SK-N-MC (cell line): Measurements from ENCODE around the gene DSCAML1.

ENCODE experiments used
- DNase-seq: peaks from one replicate; pipeline ENCODE4 v3.0.0-alpha.2; 2011; ENCODE audit warnings: low read depth, low spot score
- H3K27ac ChIP-seq: fragments of 200-600 bp; sonication (generic); 2 replicates; pipeline ENCODE4 v1.5.1; 2016; ENCODE audit warnings: mixed run types
- H3K36me3 ChIP-seq: fragments of 200-600 bp; sonication (generic); 2 replicates; pipeline ENCODE4 v1.6.1; 2017; ENCODE audit warnings: antibody characterized with exemption, low read length, mixed read lengths; ENCODE audit not compliant: insufficient read depth
- H3K4me3 ChIP-seq: fragments of 200-600 bp; sonication (generic); 2 replicates; pipeline ENCODE4 v1.5.1; 2016
- H3K9ac ChIP-seq: fragments of 200-600 bp; sonication (generic); 2 replicates; pipeline ENCODE4 v1.8.0; 2017; ENCODE audit warnings: mixed run types, mixed read lengths; ENCODE audit not compliant: insufficient read length
- H3K9me3 ChIP-seq: fragments of 200-600 bp; sonication (generic); 2 replicates; pipeline ENCODE4 v1.6.1; 2017; ENCODE audit warnings: low read depth, mild to moderate bottlenecking, antibody characterized with exemption, low read length, moderate library complexity, mixed read lengths
- EZH2 ChIP-seq: fragments of 200-600 bp; sonication (generic); IDR thresholded peaks from one replicate; pipeline ENCODE4 v1.6.1; 2017; ENCODE audit warnings: antibody characterized with exemption
- FOXP2 ChIP-seq: optimal IDR thresholded peaks from 2 replicates; pipeline ENCODE3; 2011; ENCODE audit warnings: mild to moderate bottlenecking, moderate library complexity; ENCODE audit not compliant: insufficient read depth; ENCODE audit errors: extremely low read length, control extremely low read depth
- POLR2AphosphoS5 ChIP-seq: IDR thresholded peaks from 2 replicates; pipeline ENCODE4 v1.6.1; 2012; ENCODE audit warnings: mild to moderate bottlenecking, low read depth, low read length, borderline replicate concordance

Gene DSCAML1

DNA sequence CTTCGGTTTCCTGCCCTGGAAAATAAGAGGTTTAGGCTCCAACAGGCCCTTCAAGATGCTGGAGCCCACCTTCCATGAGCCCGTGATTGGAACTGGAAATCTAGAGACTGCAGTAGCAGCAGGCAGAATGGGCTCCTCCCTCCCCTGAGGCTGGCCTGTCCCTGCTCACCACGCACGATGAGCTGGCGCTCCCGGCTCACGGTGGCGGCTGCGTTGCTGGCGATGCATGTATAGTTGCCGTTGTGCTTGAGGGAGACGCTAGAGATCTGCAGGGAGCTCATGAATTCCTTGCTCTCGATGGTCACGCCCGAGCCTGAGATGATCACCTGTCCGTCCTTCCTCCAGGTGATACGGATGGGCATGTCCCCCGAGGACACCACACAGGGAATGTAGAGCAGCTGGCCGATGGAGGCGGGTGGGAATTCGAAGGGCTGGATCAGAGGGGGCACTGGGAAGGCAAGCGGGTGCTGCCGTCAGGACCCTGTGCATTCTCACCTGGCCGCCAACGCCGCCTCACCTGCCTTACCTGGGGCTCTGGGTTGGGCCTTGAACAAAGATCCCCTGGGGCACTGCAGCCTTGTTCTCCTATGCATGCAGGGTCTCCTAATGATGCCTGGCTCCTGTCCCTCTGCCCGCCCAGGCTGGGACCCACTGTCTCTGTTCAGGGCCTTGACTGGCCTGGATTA, 291.6 kb downstream of the DSCAML1 start:
- Histone ChIP-seq H3K9ac (no peak overlapping the region), H3K9me3 (no peaks in the 10 kb centered on the region), H3K27ac (no peak overlapping the region), H3K4me3 (no peak overlapping the region), H3K36me3 (no peaks in the 10 kb centered on the region)
- TF ChIP-seq FOXP2 (no peak), POLR2AphosphoS5 (no peak), EZH2 (no peak)
- DNase-seq: no peak

DNA sequence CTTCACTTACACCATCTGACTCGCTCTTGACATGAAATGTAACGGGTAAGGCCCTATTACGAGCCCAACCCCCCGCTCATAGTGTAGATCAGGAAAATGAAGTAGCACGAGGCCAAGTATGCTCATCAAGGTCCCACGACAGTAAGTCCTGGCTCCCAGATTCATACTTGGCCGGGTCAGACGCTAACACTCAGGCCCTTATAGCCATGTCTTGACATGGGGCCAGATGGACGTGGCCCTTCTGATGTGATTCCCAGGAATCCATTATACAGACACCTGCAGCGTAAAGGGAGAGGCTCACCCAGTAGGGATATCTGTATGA, 294.3 kb downstream of the DSCAML1 start:
- H3K27ac ChIP-seq: no peak overlapping the region
- H3K9ac ChIP-seq: no peak overlapping the region
- TF ChIP-seq EZH2: no peak
- no peak for TF ChIP-seq POLR2AphosphoS5
- no peak for TF ChIP-seq FOXP2
- no peaks in the 10 kb centered on the region for H3K9me3 ChIP-seq
- no peaks in the 10 kb centered on the region for H3K36me3 ChIP-seq
- no peak overlapping the region for H3K4me3 ChIP-seq
- DNase-seq: no peak

DNA sequence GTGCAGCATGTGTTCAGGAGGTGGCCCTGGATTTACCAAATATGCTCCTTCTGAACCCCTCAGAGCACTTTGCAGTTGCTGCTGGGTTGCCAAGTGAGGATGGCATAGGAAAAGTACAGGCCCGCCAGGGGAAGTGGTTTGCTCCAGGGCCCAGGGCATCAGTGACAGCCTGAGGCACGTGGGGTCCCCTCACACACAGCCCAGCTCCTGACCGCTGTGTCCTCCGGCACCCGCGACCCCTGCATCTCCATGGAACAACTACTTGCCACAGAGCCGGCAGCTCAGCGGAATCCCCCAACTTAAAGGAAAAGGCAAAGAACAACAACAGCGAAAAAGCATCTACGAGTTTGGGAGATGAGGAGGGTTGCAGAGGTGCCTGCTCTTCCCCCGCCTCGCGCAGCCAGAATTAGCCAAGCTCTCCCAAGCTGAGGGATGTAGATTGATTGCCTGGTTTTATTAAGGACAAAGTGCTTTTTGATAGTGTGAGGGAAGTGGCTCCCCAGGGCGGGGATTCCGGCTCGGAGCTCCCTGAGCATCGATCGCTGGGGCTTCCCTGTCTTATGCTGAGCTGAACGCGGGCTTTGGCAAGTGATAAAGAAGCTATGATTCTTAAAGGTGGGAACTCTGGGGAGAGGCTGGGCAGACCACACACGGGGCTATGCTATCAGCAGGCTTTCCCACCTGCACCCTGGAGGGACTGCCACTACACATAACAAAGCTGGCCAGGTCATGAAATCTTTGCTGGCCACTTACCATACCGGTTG, 294.8 kb downstream of the DSCAML1 start:
- H3K27ac ChIP-seq: no peak overlapping the region
- H3K9ac ChIP-seq: no peak overlapping the region
- no peaks in the 10 kb centered on the region for H3K9me3 ChIP-seq
- H3K36me3 ChIP-seq: no peaks in the 10 kb centered on the region
- H3K4me3 ChIP-seq: no peak overlapping the region
- DNase-seq: no peak
- no peak for TF ChIP-seq EZH2
- TF ChIP-seq FOXP2: no peak
- no peak for TF ChIP-seq POLR2AphosphoS5

DNA sequence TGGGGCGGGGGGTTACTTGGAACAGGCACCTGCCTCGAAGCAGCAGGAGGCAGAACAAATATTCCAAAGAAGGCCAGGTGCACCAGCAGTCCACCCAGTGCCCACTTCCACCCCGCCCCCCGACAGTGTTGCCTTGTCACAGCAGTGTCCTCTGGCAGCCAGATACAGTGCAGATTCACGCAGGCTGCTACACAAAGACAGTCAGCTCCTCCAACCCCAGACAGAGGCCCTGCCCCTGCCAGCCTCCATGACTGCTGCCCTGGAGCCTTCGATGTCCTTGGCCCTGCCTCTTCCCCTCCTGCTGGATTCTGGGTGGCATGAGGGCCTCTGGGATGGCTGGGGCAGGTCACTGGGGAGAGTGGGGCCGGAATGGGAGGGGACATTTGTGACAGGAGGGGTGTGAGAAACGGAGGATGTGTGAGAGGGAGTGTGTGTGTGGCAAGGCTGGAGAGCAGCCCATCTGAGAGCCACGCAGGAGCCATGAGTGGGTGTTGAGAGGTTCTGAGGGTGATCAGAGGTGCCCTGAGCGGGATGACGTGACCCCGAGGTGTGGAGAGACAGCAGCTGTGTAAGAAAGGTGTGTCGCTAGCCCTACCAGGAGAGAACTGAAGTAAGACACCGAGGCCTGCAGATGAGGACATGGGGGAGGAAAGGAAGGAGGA, 295.6 kb downstream of the DSCAML1 start:
- DNase-seq: no peak
- H3K9ac ChIP-seq: no peak overlapping the region
- H3K36me3 ChIP-seq: no peaks in the 10 kb centered on the region
- no peak for TF ChIP-seq POLR2AphosphoS5
- TF ChIP-seq EZH2: no peak
- no peak for TF ChIP-seq FOXP2
- no peak overlapping the region for H3K27ac ChIP-seq
- no peak overlapping the region for H3K4me3 ChIP-seq
- no peaks in the 10 kb centered on the region for H3K9me3 ChIP-seq

- TF ChIP-seq POLR2AphosphoS5 (no peak), FOXP2 (no peak), EZH2 (no peak)
- Histone ChIP-seq H3K9me3 (no peaks in the 10 kb centered on the region), H3K36me3 (no peaks in the 10 kb centered on the region), H3K27ac (no peak overlapping the region), H3K4me3 (no peak overlapping the region), H3K9ac (no peak overlapping the region)
- DNase-seq: no peak
Measured at GRCh38 chr11:117498791-117499190, 298.2 kb downstream of the DSCAML1 start.

DNA sequence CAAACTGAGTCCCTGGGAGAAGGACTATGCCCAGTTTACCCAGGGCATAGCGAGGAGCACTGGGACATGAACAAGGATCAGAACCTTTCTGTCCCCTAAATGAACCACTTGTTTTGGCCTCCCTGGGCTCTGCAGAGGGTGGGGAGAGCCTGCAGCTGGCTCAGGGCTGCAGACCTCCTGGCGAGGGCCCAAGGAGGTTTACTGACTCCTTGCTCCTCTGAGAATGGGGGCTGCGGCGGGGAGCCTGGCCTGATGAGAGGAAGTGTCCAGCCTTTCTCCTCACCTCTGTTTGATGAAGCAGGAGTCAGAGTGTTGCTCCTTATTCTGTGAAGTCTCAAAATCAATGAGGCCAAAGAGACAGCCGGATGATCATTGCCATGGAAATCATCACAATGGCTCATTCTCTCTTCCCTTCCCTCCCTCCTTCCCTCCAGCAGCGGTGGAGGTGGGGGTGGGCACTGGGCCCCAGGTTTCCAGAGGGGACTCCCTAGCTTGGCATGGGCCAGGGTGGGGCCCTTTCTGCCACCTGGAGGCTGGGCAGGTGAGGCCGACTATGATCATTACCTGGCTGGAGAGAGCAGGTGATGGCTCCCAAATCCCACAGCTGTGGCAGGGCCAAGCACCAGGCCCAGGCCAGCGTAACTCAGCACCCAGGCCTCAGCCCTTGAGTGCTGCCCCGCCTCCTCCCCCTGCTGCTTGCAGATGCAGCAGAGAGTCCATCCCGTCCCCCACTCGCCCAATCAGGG, 299.6 kb downstream of the DSCAML1 start:
- no peak overlapping the region for H3K9ac ChIP-seq
- H3K4me3 ChIP-seq: no peak overlapping the region
- no peak overlapping the region for H3K27ac ChIP-seq
- H3K36me3 ChIP-seq: no peaks in the 10 kb centered on the region
- no peak for DNase-seq
- no peaks in the 10 kb centered on the region for H3K9me3 ChIP-seq
- TF ChIP-seq EZH2 (no peak), POLR2AphosphoS5 (no peak), FOXP2 (no peak)

DNA sequence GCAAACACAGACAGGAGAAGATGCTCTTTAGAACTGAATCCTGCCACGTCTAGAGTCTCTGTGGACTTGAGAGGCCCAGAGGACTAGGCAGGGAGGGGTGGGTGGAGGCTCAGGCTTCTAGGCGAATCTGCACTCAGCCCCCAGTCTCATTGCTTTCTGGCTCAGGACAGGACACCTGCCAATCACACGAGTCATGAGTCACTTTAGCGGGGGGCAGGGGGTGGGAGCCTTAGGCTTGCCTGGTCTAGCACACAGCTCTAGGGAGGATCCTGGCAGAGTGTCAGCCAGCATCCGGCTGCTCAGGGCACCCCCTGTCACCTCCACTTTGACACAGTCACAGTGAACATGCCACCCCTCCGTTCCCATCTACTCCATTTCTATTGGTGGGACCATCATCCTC, 301.7 kb downstream of the DSCAML1 start:
- no peak for TF ChIP-seq EZH2
- no peak for TF ChIP-seq POLR2AphosphoS5
- no peak for TF ChIP-seq FOXP2
- Histone ChIP-seq H3K9ac (no peak overlapping the region), H3K9me3 (no peaks in the 10 kb centered on the region), H3K27ac (no peak overlapping the region), H3K36me3 (no peaks in the 10 kb centered on the region), H3K4me3 (no peak overlapping the region)
- DNase-seq: no peak

DNA sequence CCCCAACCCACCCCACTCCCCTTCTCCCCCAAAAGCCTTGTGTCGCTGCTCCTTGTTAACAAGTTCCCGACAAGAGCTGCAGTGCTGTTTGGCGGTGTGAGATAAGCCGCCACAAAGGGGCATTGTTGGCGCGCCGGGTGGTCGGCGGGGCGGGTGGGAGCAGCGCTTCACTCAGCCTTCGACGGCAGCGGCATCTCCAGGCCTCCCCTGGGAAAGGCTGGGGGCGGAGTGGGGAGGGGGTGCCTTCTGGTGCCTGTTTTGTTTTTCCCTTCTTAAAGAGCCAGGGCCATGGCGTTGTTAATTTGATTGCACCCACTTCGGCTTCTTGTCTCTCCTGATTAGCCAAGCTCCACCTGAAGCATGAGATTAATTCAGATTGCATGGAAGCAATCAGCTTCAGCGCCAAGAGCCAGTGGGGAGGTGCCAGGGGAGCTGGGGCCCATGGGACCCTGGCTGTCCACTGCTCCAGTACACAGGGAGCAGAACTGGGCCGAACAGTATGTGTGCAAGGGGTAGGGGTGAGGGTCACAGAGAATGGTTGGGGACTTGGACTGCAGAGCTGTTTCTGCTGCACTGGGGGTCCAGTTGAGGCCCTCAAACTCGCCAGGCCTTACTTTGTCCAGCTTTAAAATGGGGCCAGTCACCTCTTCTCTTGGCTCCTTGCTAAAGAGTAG, 304.3 kb downstream of the DSCAML1 start:
- Histone ChIP-seq H3K4me3 (no peak overlapping the region), H3K27ac (no peak overlapping the region), H3K9me3 (no peaks in the 10 kb centered on the region), H3K36me3 (no peaks in the 10 kb centered on the region), H3K9ac (no peak overlapping the region)
- DNase-seq: no peak
- TF ChIP-seq EZH2: no peak
- TF ChIP-seq FOXP2: no peak
- no peak for TF ChIP-seq POLR2AphosphoS5
